SK-N-SH (cell line): ENCODE measurements around the gene RPN1. TPM values are rescaled to one million over a fixed set of nuclear protein-coding genes. Genes with fewer than 3 reads are reported as not detected.
"Not testable (repeated sequence)": the region's sequence is repeated elsewhere in the genome, so short reads cannot be mapped to it uniquely, and the experiment has no call there.

ENCODE experiments used
- CTCF ChIA-PET: fragments of 300-600, 350-600 bp; formaldehyde crosslinking; extraction: SDS; loops from one replicate; lab custom pipeline; 2021; lab: Yijun Ruan, JAX
- POLR2A ChIA-PET: fragments of 350-600 bp; sonication (Branson Sonifier 250); formaldehyde crosslinking; extraction: SDS; loops from one replicate; lab custom pipeline; 2020; ENCODE audit warnings: antibody characterized with exemption, inconsistent platforms; lab: Yijun Ruan, JAX
- DNase-seq: peaks from one replicate; pipeline ENCODE4 v3.0.0; 2012
- H2AFZ ChIP-seq: fragments of 200-600 bp; sonication (generic); 2 replicates; pipeline ENCODE4 v1.8.1; 2016; ENCODE audit warnings: antibody characterized with exemption, mild to moderate bottlenecking, low read depth
- H3F3A ChIP-seq: fragments of 200-600 bp; sonication (generic); replicated peaks from 2 replicates; pipeline ENCODE3; 2016; ENCODE audit warnings: antibody characterized with exemption, mild to moderate bottlenecking; ENCODE audit not compliant: insufficient read depth
- H3K27ac ChIP-seq, 2 experiments: fragments of 200-500 bp in 1 of 2; fragments of 200-600 bp in 1 of 2; sonication (Bioruptor generic) in 1 of 2; sonication (generic), shearing (Covaris generic) in 1 of 2; 2 replicates each; pipeline versions ENCODE4 v1.5.1 to v1.6.1; 2014 to 2016; ENCODE audit warnings: low read depth in 2 of 2, inconsistent platforms in 1 of 2, low read length in 1 of 2, mild to moderate bottlenecking in 1 of 2, mixed read lengths in 1 of 2
- H3K27me3 ChIP-seq: fragments of 200-600 bp; sonication (generic), shearing (Covaris generic); 2 replicates; pipeline ENCODE4 v1.6.1; 2016; ENCODE audit warnings: mixed run types; ENCODE audit not compliant: insufficient read depth
- H3K36me3 ChIP-seq, 2 experiments: fragments of 200-500 bp in 1 of 2; fragments of 200-600 bp in 1 of 2; sonication (Bioruptor generic) in 1 of 2; sonication (generic) in 1 of 2; replicated peaks in 1 of 2; 2 replicates each; pipeline versions ENCODE3 to v1.5.1; 2014 to 2016; ENCODE audit warnings: low read length in 1 of 2, mild to moderate bottlenecking in 1 of 2; ENCODE audit not compliant: insufficient read depth in 2 of 2, control insufficient read depth in 1 of 2
- H3K4me1 ChIP-seq, 2 experiments: fragments of 200-500 bp in 1 of 2; fragments of 200-600 bp in 1 of 2; sonication (Bioruptor generic) in 1 of 2; sonication (generic), shearing (Covaris generic) in 1 of 2; 2 replicates each; pipeline versions ENCODE4 v1.5.1 to v1.6.1; 2014 to 2016; ENCODE audit warnings: low read depth in 1 of 2, low read length in 1 of 2, mixed run types in 1 of 2; ENCODE audit not compliant: insufficient read depth in 2 of 2, control insufficient read depth in 1 of 2
- H3K4me2 ChIP-seq: fragments of 200-600 bp; sonication (generic), shearing (Covaris generic); 2 replicates; pipeline ENCODE4 v1.6.1; 2017; ENCODE audit warnings: mixed run types
- H3K4me3 ChIP-seq, 2 experiments: fragments of 200-500 bp in 1 of 2; fragments of 200-600 bp in 1 of 2; sonication (Bioruptor generic) in 1 of 2; sonication (generic), shearing (Covaris generic) in 1 of 2; 2 replicates each; pipeline versions ENCODE4 v1.5.1 to v1.8.1; 2014 to 2016; ENCODE audit warnings: low read depth in 2 of 2, inconsistent platforms in 1 of 2, low read length in 1 of 2, mild to moderate bottlenecking in 1 of 2, mixed read lengths in 1 of 2, moderate library complexity in 1 of 2
- H3K79me2 ChIP-seq: fragments of 200-600 bp; sonication (generic); 2 replicates; pipeline ENCODE4 v1.8.1; 2017; ENCODE audit warnings: mild to moderate bottlenecking; ENCODE audit not compliant: insufficient read depth
- H3K9ac ChIP-seq: fragments of 200-600 bp; sonication (generic); 2 replicates; pipeline ENCODE4 v1.6.1; 2017; ENCODE audit warnings: mixed run types
- H3K9me2 ChIP-seq: fragments of 200-600 bp; sonication (generic); 2 replicates; pipeline ENCODE4 v1.6.1; 2017; ENCODE audit warnings: mixed run types
- H3K9me3 ChIP-seq: fragments of 200-600 bp; sonication (generic); 2 replicates; pipeline ENCODE4 v1.6.1; 2017; ENCODE audit warnings: mixed run types, mild to moderate bottlenecking, moderate library complexity
- H4K20me1 ChIP-seq: fragments of 200-600 bp; sonication (generic); 2 replicates; pipeline ENCODE4 v1.6.1; 2017; ENCODE audit warnings: mild to moderate bottlenecking, mixed run types; ENCODE audit not compliant: insufficient read depth
- CTCF ChIP-seq: fragments of 200-600 bp; sonication (generic); IDR thresholded peaks from 2 replicates; pipeline ENCODE4 v1.6.1; 2017; ENCODE audit warnings: antibody characterized with exemption, mild to moderate bottlenecking, moderate library complexity
- EP300 ChIP-seq, 2 experiments: IDR thresholded peaks; 2 replicates each; pipeline versions ENCODE4 v1.4.0 to v1.6.1; 2012; ENCODE audit warnings: borderline replicate concordance in 1 of 2, low read depth in 1 of 2, low read length in 1 of 2
- EZH2phosphoT487 ChIP-seq: fragments of 200-600 bp; sonication (generic); IDR thresholded peaks from 2 replicates; pipeline ENCODE4 v1.6.1; 2017; ENCODE audit warnings: low read depth, mixed run types, mild to moderate bottlenecking, antibody characterized with exemption, moderate library complexity, borderline replicate concordance
- FOSL2 ChIP-seq: IDR thresholded peaks from 2 replicates; pipeline ENCODE4 v1.4.0; 2012; ENCODE audit warnings: low read depth, mild to moderate bottlenecking, moderate library complexity, borderline replicate concordance
- FOXJ3 ChIP-seq: sonication (generic); formaldehyde crosslinking; IDR thresholded peaks from 2 replicates; pipeline ENCODE4 v1.5.1; 2020; ENCODE audit warnings: mild to moderate bottlenecking, missing genetic modification reagents
- GABPA ChIP-seq: IDR thresholded peaks from 2 replicates; pipeline ENCODE4 v1.4.0; 2012; ENCODE audit warnings: low read depth, mild to moderate bottlenecking
- GATA2 ChIP-seq: sonication (generic); formaldehyde crosslinking; IDR thresholded peaks from 2 replicates; pipeline ENCODE4 v1.5.0; 2020; ENCODE audit warnings: mild to moderate bottlenecking, missing genetic modification reagents
- IRF3 ChIP-seq: fragments of 150-350 bp; IDR thresholded peaks from 2 replicates; pipeline ENCODE4 v1.6.1; 2016; ENCODE audit warnings: mild to moderate bottlenecking, low read depth, low read length
- MAX ChIP-seq: IDR thresholded peaks from 2 replicates; pipeline ENCODE4 v1.4.0; 2012; ENCODE audit warnings: low read depth
- MEF2A ChIP-seq: IDR thresholded peaks from 2 replicates; pipeline ENCODE4 v1.4.0; 2012; ENCODE audit warnings: low read depth, borderline replicate concordance
- RAD21 ChIP-seq: IDR thresholded peaks from 2 replicates; pipeline ENCODE4 v1.6.1; 2012; ENCODE audit warnings: mild to moderate bottlenecking, low read length
- REST ChIP-seq: IDR thresholded peaks from 2 replicates; pipeline ENCODE4 v1.6.1; 2012; ENCODE audit warnings: mild to moderate bottlenecking, low read depth, low read length, moderate library complexity
- RFX5 ChIP-seq: IDR thresholded peaks from 2 replicates; pipeline ENCODE4 v1.6.1; 2012; ENCODE audit warnings: mild to moderate bottlenecking, improper control_type of control experiment, low read length
- TEAD4 ChIP-seq: IDR thresholded peaks from 2 replicates; pipeline ENCODE4 v1.4.0; 2012; ENCODE audit warnings: mild to moderate bottlenecking, borderline replicate concordance; ENCODE audit not compliant: insufficient read depth
- USF1 ChIP-seq: IDR thresholded peaks from 2 replicates; pipeline ENCODE4 v1.4.0; 2012; ENCODE audit warnings: low read depth, borderline replicate concordance
- WGBS: methylation state at CpG from one replicate; pipeline ENCODE4 v1.1.6; 2017; ENCODE audit warnings: low lambda C conversion rate; 5-methylcytosine and 5-hydroxymethylcytosine counted together
- polyA plus RNA-seq, 3 experiments: library from polyadenylated mRNA; depleted of rRNA; stranded (reverse); fragments of >200 nt; gene quantifications; 2 replicates each; pipeline ENCODE4 v1.2.3, GENCODE V29; 2012

Gene RPN1
- polyA plus RNA-seq, 1 of the 3 experiments (the other 2 are of a cell fraction) = 162 TPM

- TF ChIP-seq MAX (no peak), EZH2phosphoT487 (no peak), FOSL2 (no peak), GATA2 (CRISPR knock-in tag) (no peak), CTCF (no peak), EP300 (IDR thresholded peaks at IDR 0.05; ENCODE audit: borderline replicate concordance in 1 of 2, low read depth in 1 of 2, low read length in 1 of 2) (no peak)
- TF ChIP-seq, all 33 proteins: peak for 0
Measured at GRCh38 chr3:128590948-128591347, 59.7 kb downstream of the RPN1 start (continued).

GRCh38 chr3:128589985-128590384 lies 60.6 kb downstream of the RPN1 start:
- H3K9me2 ChIP-seq = not testable (repeated sequence)

GRCh38 chr3:128588147-128588546 lies 62.5 kb downstream of the RPN1 start:
- DNase-seq = no peak
- H3K4me2 ChIP-seq = no peak overlapping the region
- no peaks in the 10 kb centered on the region for H3K9me3 ChIP-seq
- H3K4me3 ChIP-seq = no peak overlapping the region
- H3K27me3 ChIP-seq = no peaks in the 10 kb centered on the region
- H3K36me3 ChIP-seq = no peaks in the 10 kb centered on the region
- ChIA-PET POLR2A (no interaction called here), CTCF (interaction anchor here (1.0 kb wide), 1 partner anchor 21 kb away, joined by 4 read pairs; no protein-coding TSS in a partner anchor)
- peaks cover 0 to 10% of the 10 kb centered on the region in 2 experiments; a peak in 1 of 4 replicates for H3K4me1 ChIP-seq
- H3K79me2 ChIP-seq = no peaks in the 10 kb centered on the region
- H3K9me2 ChIP-seq = no peaks in the 10 kb centered on the region
- H3K27ac ChIP-seq = no peak overlapping the region
- 78% methylated on average over 9 of the region's 10 CpGs for WGBS
- no peak overlapping the region for H3K9ac ChIP-seq
- no peaks in the 10 kb centered on the region for H3F3A ChIP-seq
- H2AFZ ChIP-seq = no peak overlapping the region
- H4K20me1 ChIP-seq = no peaks in the 10 kb centered on the region
- no peak for TF ChIP-seq GATA2 (CRISPR knock-in tag)
- TF ChIP-seq RFX5 = no peak
- no peak for TF ChIP-seq GABPA
- no peak for TF ChIP-seq CTCF
- no peak for TF ChIP-seq IRF3
- no peak for TF ChIP-seq MEF2A
- no peak for TF ChIP-seq REST
- TF ChIP-seq RAD21 = no peak
- no peak for TF ChIP-seq FOXJ3 (CRISPR knock-in tag)
- TF ChIP-seq TEAD4 = no peak
- no peak for TF ChIP-seq USF1

More at GRCh38 chr3:128589985-128590384, 60.6 kb downstream of the RPN1 start:
- H3K36me3 ChIP-seq, H3K9me3 ChIP-seq, H3K27me3 ChIP-seq, H3K79me2 ChIP-seq, H2AFZ ChIP-seq, H3K4me3 ChIP-seq, H3K27ac ChIP-seq, H3K4me1 ChIP-seq, H3F3A ChIP-seq, H4K20me1 ChIP-seq, CTCF ChIA-PET, H3K4me2 ChIP-seq, POLR2A ChIA-PET, DNase-seq, H3K9ac ChIP-seq: not testable (repeated sequence)
- 32% methylated on average over 1 of the region's 1 CpG for WGBS
